MM.1S (cell line): Measurements from ENCODE around the gene CDHR1.

Experiments
- DNase-seq: peaks from one replicate; pipeline ENCODE4 v3.0.0-alpha.2; 2015
- H2AFZ ChIP-seq: fragments of 300-600 bp; sonication (generic); 2 replicates; pipeline ENCODE4 v1.6.0; 2016; ENCODE audit warnings: antibody characterized with exemption, low read length
- H3F3A ChIP-seq: fragments of 300-600 bp; sonication (generic); 2 replicates; pipeline ENCODE4 v1.6.1; 2016; ENCODE audit warnings: mild to moderate bottlenecking, antibody characterized with exemption, low read length, moderate library complexity, mixed read lengths; ENCODE audit not compliant: insufficient read depth
- H3K27ac ChIP-seq: fragments of 300-600 bp; sonication (generic); 2 replicates; pipeline ENCODE4 v1.5.1; 2016; ENCODE audit warnings: mild to moderate bottlenecking, low read length
- H3K27me3 ChIP-seq: fragments of 300-600 bp; sonication (generic); replicated peaks from 2 replicates; pipeline ENCODE4 v1.6.0; 2016; ENCODE audit warnings: low read length; ENCODE audit not compliant: insufficient read depth
- H3K36me3 ChIP-seq: fragments of 300-600 bp; sonication (generic); replicated peaks from 2 replicates; pipeline ENCODE4 v1.6.1; 2016; ENCODE audit warnings: mild to moderate bottlenecking, low read length, mixed read lengths; ENCODE audit not compliant: insufficient read depth
- H3K4me1 ChIP-seq: fragments of 300-600 bp; sonication (generic); 2 replicates; pipeline ENCODE4 v1.6.1; 2016; ENCODE audit warnings: low read length, mixed read lengths
- H3K4me2 ChIP-seq: fragments of 300-600 bp; sonication (generic); 2 replicates; pipeline ENCODE4 v1.6.0; 2016; ENCODE audit warnings: low read depth, low read length
- H3K4me3 ChIP-seq: fragments of 300-600 bp; sonication (generic); 2 replicates; pipeline ENCODE4 v1.5.1; 2016; ENCODE audit warnings: low read length, mixed read lengths
- H3K79me2 ChIP-seq: fragments of 300-600 bp; sonication (generic); 2 replicates; pipeline ENCODE4 v1.6.1; 2016; ENCODE audit warnings: mixed run types, low read length, mixed read lengths
- H3K9ac ChIP-seq: fragments of 300-600 bp; sonication (generic); 2 replicates; pipeline ENCODE4 v1.6.1; 2016; ENCODE audit warnings: low read length, mixed read lengths
- H3K9me2 ChIP-seq: fragments of 300-600 bp; sonication (generic); replicated peaks from 2 replicates; pipeline ENCODE4 v1.6.1; 2016; ENCODE audit warnings: mild to moderate bottlenecking, low read length, mixed read lengths; ENCODE audit not compliant: insufficient read depth
- H3K9me3 ChIP-seq: fragments of 300-600 bp; sonication (generic); replicated peaks from 2 replicates; pipeline ENCODE4 v1.6.1; 2016; ENCODE audit warnings: mild to moderate bottlenecking, low read length, mixed read lengths; ENCODE audit not compliant: insufficient read depth
- H4K20me1 ChIP-seq: fragments of 300-600 bp; sonication (generic); 2 replicates; pipeline ENCODE4 v1.6.1; 2016; ENCODE audit warnings: mild to moderate bottlenecking, low read length, moderate library complexity, mixed read lengths; ENCODE audit not compliant: insufficient read depth
- CTCF ChIP-seq: fragments of 300-600 bp; sonication (generic); IDR thresholded peaks from 2 replicates; pipeline ENCODE4 v1.5.1; 2016; ENCODE audit warnings: antibody characterized with exemption, low read length, mixed read lengths
- EZH2 ChIP-seq: fragments of 300-600 bp; sonication (generic); optimal IDR thresholded peaks from 2 replicates; pipeline ENCODE3; 2017; ENCODE audit warnings: low read depth, mild to moderate bottlenecking, antibody characterized with exemption, low read length, mixed read lengths
- EZH2phosphoT487 ChIP-seq: fragments of 300-600 bp; sonication (generic); IDR thresholded peaks from 2 replicates; pipeline ENCODE4 v1.6.1; 2018; ENCODE audit warnings: antibody characterized with exemption, low read length

The CDHR1 gene

DNA sequence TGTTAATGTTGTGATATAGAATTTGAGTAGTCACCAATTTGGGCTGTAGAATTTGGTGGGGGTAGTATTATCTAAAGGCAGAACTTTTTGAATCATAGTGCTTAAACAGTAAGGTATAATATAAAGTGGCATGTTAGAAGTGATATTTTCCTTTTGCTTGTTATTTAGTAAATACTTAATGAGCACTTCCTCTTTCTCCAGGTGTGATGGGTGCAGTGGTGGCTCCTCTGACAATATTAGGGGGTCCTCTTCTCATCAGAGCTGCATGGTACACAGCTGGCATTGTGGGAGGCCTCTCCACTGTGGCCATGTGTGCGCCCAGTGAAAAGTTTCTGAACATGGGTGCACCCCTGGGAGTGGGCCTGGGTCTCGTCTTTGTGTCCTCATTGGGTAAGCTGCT is 44.5 kb upstream of the CDHR1 start:
- H3K4me2 ChIP-seq = no peak overlapping the region
- H3K36me3 ChIP-seq = peaks cover 32% of the 10 kb centered on the region
- H3K27me3 ChIP-seq = no peaks in the 10 kb centered on the region
- 0 out of 2 replicates have a peak, but pooled peaks cover 5% of the 10 kb centered on the region for H4K20me1 ChIP-seq
- no peak overlapping the region for H3K4me3 ChIP-seq
- H3K9me2 ChIP-seq = no peaks in the 10 kb centered on the region
- H3K9me3 ChIP-seq = no peaks in the 10 kb centered on the region
- TF ChIP-seq EZH2 = no peak
- no peak for TF ChIP-seq EZH2phosphoT487
- TF ChIP-seq CTCF = no peak
- DNase-seq = no peak
- no peak overlapping the region for H3K9ac ChIP-seq
- H3K27ac ChIP-seq = no peak overlapping the region
- peaks cover 16% of the 10 kb centered on the region; the same call in 1 of the 2 replicates for H3F3A ChIP-seq
- H3K4me1 ChIP-seq = no peaks in the 10 kb centered on the region
- H3K79me2 ChIP-seq = peaks cover 16% of the 10 kb centered on the region
- no peak overlapping the region for H2AFZ ChIP-seq

GRCh38 chr10:84152769-84153168 is 41.6 kb upstream of the CDHR1 start:
- H3K79me2 ChIP-seq = peaks cover 13% of the 10 kb centered on the region
- H4K20me1 ChIP-seq = 0 out of 2 replicates have a peak, but pooled peaks cover 5% of the 10 kb centered on the region
- TF ChIP-seq EZH2phosphoT487 (no peak), CTCF (no peak), EZH2 (no peak)
- no peaks in the 10 kb centered on the region for H3K4me1 ChIP-seq
- H3K9me3 ChIP-seq = no peaks in the 10 kb centered on the region
- H3K27me3 ChIP-seq = no peaks in the 10 kb centered on the region
- H3K9me2 ChIP-seq = no peaks in the 10 kb centered on the region
- H3K4me3 ChIP-seq = no peak overlapping the region
- no peak overlapping the region for H3K4me2 ChIP-seq
- DNase-seq = no peak
- no peak overlapping the region for H3K27ac ChIP-seq
- no peak overlapping the region for H3K9ac ChIP-seq
- H3F3A ChIP-seq = no peaks in the 10 kb centered on the region
- no peak overlapping the region for H2AFZ ChIP-seq
- peaks cover 28% of the 10 kb centered on the region for H3K36me3 ChIP-seq

GRCh38 chr10:84155521-84155920 is 38.8 kb upstream of the CDHR1 start:
- 0 out of 2 replicates have a peak, but pooled peaks cover 5% of the 10 kb centered on the region for H4K20me1 ChIP-seq
- H3K79me2 ChIP-seq = no peaks in the 10 kb centered on the region
- H3F3A ChIP-seq = no peaks in the 10 kb centered on the region
- H3K27me3 ChIP-seq = no peaks in the 10 kb centered on the region
- H3K9ac ChIP-seq = no peak overlapping the region
- H2AFZ ChIP-seq = no peak overlapping the region
- TF ChIP-seq CTCF (no peak), EZH2phosphoT487 (no peak), EZH2 (no peak)
- H3K4me1 ChIP-seq = no peaks in the 10 kb centered on the region
- no peaks in the 10 kb centered on the region for H3K9me2 ChIP-seq
- H3K4me2 ChIP-seq = no peak overlapping the region
- H3K4me3 ChIP-seq = no peak overlapping the region
- H3K27ac ChIP-seq = no peak overlapping the region
- DNase-seq = no peak
- H3K36me3 ChIP-seq = peaks cover 22% of the 10 kb centered on the region
- H3K9me3 ChIP-seq = no peaks in the 10 kb centered on the region
